ENCODE measurements around the gene MRPS18A. TPM values are rescaled to one million over a fixed set of nuclear protein-coding genes. Genes with fewer than 3 reads are reported as not detected.
A peak's percentile ranks its signal among the peaks of the same experiment; 100 is the strongest.

The MRPS18A gene
- total RNA-seq, 1 donor from 2014 or later: 29.8 TPM

GRCh38 chr6:43689421-43689820 lies 1.8 kb upstream of the MRPS18A start:
- intact Hi-C loops (cut with DNase I): no loop called here
- no peak for TF ChIP-seq CTCF (IDR thresholded peaks at IDR 0.05)

GRCh38 chr6:43687079-43687436 lies 533 bp downstream of the MRPS18A start:
- Histone ChIP-seq H3K36me3 (no peaks in the 10 kb centered on the region), H3K9me3 (no peaks in the 10 kb centered on the region), H3K4me1 (peaks cover 4 to 12% of the 10 kb centered on the region in 2 donors), H3K4me3 (peak overlapping the region; percentile 84 to 89), H3K27me3 (no peaks in the 10 kb centered on the region), H3K27ac (peak overlapping the region; percentile 77 to 83)
- TF ChIP-seq CTCF (IDR thresholded peaks at IDR 0.05): no peak
- DNase-seq (ENCODE audit: low spot score in 2 of 2): no peak
- intact Hi-C loops (cut with DNase I): loop anchor here (1.0 to 2.0 kb wide), 2 partner anchors 14 to 15 kb away; no protein-coding TSS in a partner anchor

More at GRCh38 chr6:43689421-43689820, 1.8 kb upstream of the MRPS18A start:
- Histone ChIP-seq H3K36me3 (no peaks in the 10 kb centered on the region), H3K4me1 (peaks cover 4 to 12% of the 10 kb centered on the region in 2 donors), H3K27me3 (no peaks in the 10 kb centered on the region), H3K4me3 (no peak overlapping the region), H3K9me3 (no peaks in the 10 kb centered on the region), H3K27ac (no peak overlapping the region)
- DNase-seq (ENCODE audit: low spot score in 2 of 2): no peak

GRCh38 chr6:43683708-43684455 lies 3.7 kb downstream of the MRPS18A start:
- Histone ChIP-seq H3K4me1 (peaks cover 4 to 12% of the 10 kb centered on the region in 2 donors), H3K4me3 (no peak overlapping the region), H3K27me3 (no peaks in the 10 kb centered on the region), H3K27ac (no peak overlapping the region), H3K36me3 (peaks cover 8 to 27% of the 10 kb centered on the region in 2 donors), H3K9me3 (no peaks in the 10 kb centered on the region)
- intact Hi-C loops (cut with DNase I): no loop called here
- no peak for DNase-seq (ENCODE audit: low spot score in 2 of 2)
- TF ChIP-seq CTCF (IDR thresholded peaks at IDR 0.05): no peak

GRCh38 chr6:43682724-43683429 lies 4.7 kb downstream of the MRPS18A start:
- no peak for DNase-seq (ENCODE audit: low spot score in 2 of 2)
- intact Hi-C loops (cut with DNase I): no loop called here
- Histone ChIP-seq H3K4me3 (no peak overlapping the region), H3K9me3 (no peaks in the 10 kb centered on the region), H3K36me3 (peaks cover 16 to 37% of the 10 kb centered on the region in 2 donors), H3K27me3 (no peaks in the 10 kb centered on the region), H3K4me1 (peaks cover 0 to 8% of the 10 kb centered on the region in 2 donors), H3K27ac (no peak overlapping the region)
- no peak for TF ChIP-seq CTCF (IDR thresholded peaks at IDR 0.05)

- no peak for DNase-seq (ENCODE audit: low spot score in 2 of 2)
- Histone ChIP-seq H3K27me3 (no peaks in the 10 kb centered on the region), H3K4me3 (no peak overlapping the region), H3K27ac (no peak overlapping the region), H3K4me1 (no peaks in the 10 kb centered on the region), H3K9me3 (no peaks in the 10 kb centered on the region), H3K36me3 (peaks cover 32 to 53% of the 10 kb centered on the region in 2 donors)
- intact Hi-C loops (cut with DNase I): no loop called here
- no peak for TF ChIP-seq CTCF (IDR thresholded peaks at IDR 0.05)
These were observed 6.3 kb downstream of the MRPS18A start for GRCh38 chr6:43681303-43681702.

Measured in ascending aorta (tissue), 2 donors.